OCI-LY1 (cell line): ENCODE measurements around the gene CLRN1.

Source experiments
- H2AFZ ChIP-seq: fragments of 200-600 bp; sonication (generic), shearing (Covaris generic); 2 replicates; pipeline ENCODE4 v1.6.0; 2014; ENCODE audit warnings: antibody characterized with exemption, mild to moderate bottlenecking, low read length
- H3F3A ChIP-seq: fragments of 200-600 bp; sonication (generic), shearing (Covaris generic); 2 replicates; pipeline ENCODE4 v1.6.0; 2014; ENCODE audit warnings: mild to moderate bottlenecking, antibody characterized with exemption, low read length, moderate library complexity; ENCODE audit not compliant: insufficient read depth
- H3K27ac ChIP-seq: fragments of 200-600 bp; sonication (generic); 2 replicates; pipeline ENCODE4 v1.5.1; 2014; ENCODE audit warnings: low read length, mixed run types, mild to moderate bottlenecking, low read depth; ENCODE audit not compliant: poor library complexity, severe bottlenecking
- H3K27me3 ChIP-seq: fragments of 200-600 bp; sonication (generic); 2 replicates; pipeline ENCODE4 v1.6.0; 2014; ENCODE audit warnings: antibody characterized with exemption, mild to moderate bottlenecking, low read length, moderate library complexity; ENCODE audit not compliant: insufficient read depth
- H3K36me3 ChIP-seq: fragments of 200-600 bp; sonication (generic); 2 replicates; pipeline ENCODE4 v1.6.1; 2014; ENCODE audit warnings: mild to moderate bottlenecking, antibody characterized with exemption, low read length, moderate library complexity, mixed read lengths; ENCODE audit not compliant: insufficient read depth
- H3K4me1 ChIP-seq: fragments of 200-600 bp; sonication (generic); 2 replicates; pipeline ENCODE4 v1.5.1; 2014; ENCODE audit warnings: mild to moderate bottlenecking, low read length, moderate library complexity; ENCODE audit not compliant: insufficient read depth, severe bottlenecking
- H3K4me2 ChIP-seq: fragments of 200-600 bp; sonication (generic), shearing (Covaris generic); 2 replicates; pipeline ENCODE4 v1.6.1; 2014; ENCODE audit warnings: low read length
- H3K4me3 ChIP-seq: fragments of 200-600 bp; sonication (generic); 2 replicates; pipeline ENCODE4 v1.5.1; 2014; ENCODE audit warnings: low read length, low read depth, mild to moderate bottlenecking, mixed read lengths; ENCODE audit not compliant: poor library complexity, severe bottlenecking
- H3K79me2 ChIP-seq: fragments of 200-600 bp; shearing (Covaris generic); 2 replicates; pipeline ENCODE4 v1.6.1; 2016; ENCODE audit warnings: mixed run types, low read length, mixed read lengths; ENCODE audit not compliant: insufficient read depth
- H3K9ac ChIP-seq: fragments of 200-600 bp; sonication (generic), shearing (Covaris generic); 2 replicates; pipeline ENCODE4 v1.6.1; 2014; ENCODE audit warnings: mild to moderate bottlenecking, low read length, mixed read lengths
- H3K9me2 ChIP-seq: fragments of 200-600 bp; sonication (generic), shearing (Covaris generic); 2 replicates; pipeline ENCODE4 v1.6.1; 2014; ENCODE audit warnings: low read depth, mild to moderate bottlenecking, low read length, mixed read lengths
- H3K9me3 ChIP-seq: fragments of 200-600 bp; shearing (Covaris generic); 2 replicates; pipeline ENCODE4 v1.6.1; 2014; ENCODE audit warnings: low read length, mixed read lengths
- H4K20me1 ChIP-seq: fragments of 200-600 bp; sonication (generic), shearing (Covaris generic); 2 replicates; pipeline ENCODE4 v1.6.0; 2016; ENCODE audit warnings: mild to moderate bottlenecking, low read length; ENCODE audit not compliant: insufficient read depth
- CTCF ChIP-seq: fragments of 200-600 bp; sonication (generic), shearing (Covaris generic); IDR thresholded peaks from 2 replicates; pipeline ENCODE4 v1.5.1; 2017; ENCODE audit warnings: mild to moderate bottlenecking, antibody characterized with exemption, low read length, moderate library complexity, mixed read lengths
- EZH2 ChIP-seq: fragments of 200-600 bp; sonication (generic), shearing (Covaris generic); IDR thresholded peaks from 2 replicates; pipeline ENCODE4 v1.8.0; 2017; ENCODE audit warnings: borderline replicate concordance, mixed run types, mild to moderate bottlenecking, antibody characterized with exemption, low read length, moderate library complexity, mixed read lengths

CLRN1 gene

GRCh38 chr3:150920236-150920635, 52.3 kb downstream of the CLRN1 start:
- Histone ChIP-seq H3K9me2 (no peaks in the 10 kb centered on the region), H3F3A (no peaks in the 10 kb centered on the region), H3K4me3 (no peak overlapping the region), H3K36me3 (no peaks in the 10 kb centered on the region), H3K9me3 (no peaks in the 10 kb centered on the region), H3K9ac (no peak overlapping the region), H4K20me1 (no peaks in the 10 kb centered on the region), H3K4me1 (no peaks in the 10 kb centered on the region), H3K27ac (no peak overlapping the region), H3K79me2 (no peaks in the 10 kb centered on the region), H3K4me2 (no peak overlapping the region), H3K27me3 (no peaks in the 10 kb centered on the region), H2AFZ (no peak overlapping the region)
- TF ChIP-seq EZH2 (no peak), CTCF (no peak)

DNA sequence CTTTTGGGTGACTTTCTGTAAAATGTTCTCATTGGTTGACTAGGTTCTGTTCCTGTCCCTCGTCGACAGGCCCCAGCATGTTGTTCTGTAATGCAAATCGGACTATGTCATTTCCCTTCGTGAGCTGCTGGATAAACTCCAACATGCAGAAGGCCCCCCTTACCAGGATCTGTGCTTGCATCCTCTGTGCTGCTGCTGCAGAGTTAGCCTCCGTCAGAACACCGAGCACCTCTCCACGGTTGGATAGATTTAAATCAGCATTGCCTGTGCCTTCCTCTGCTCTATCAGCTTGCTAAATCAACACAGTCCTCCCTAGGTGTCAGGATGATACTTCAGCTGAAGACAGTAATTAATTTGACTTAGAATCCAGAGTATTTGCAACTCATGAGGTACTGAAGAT, 54.6 kb downstream of the CLRN1 start:
- H3F3A ChIP-seq, result no peaks in the 10 kb centered on the region
- H3K27me3 ChIP-seq, result no peaks in the 10 kb centered on the region
- no peaks in the 10 kb centered on the region for H3K4me1 ChIP-seq
- no peak overlapping the region for H2AFZ ChIP-seq
- H3K9me2 ChIP-seq, result no peaks in the 10 kb centered on the region
- H3K4me3 ChIP-seq, result no peak overlapping the region
- H3K36me3 ChIP-seq, result no peaks in the 10 kb centered on the region
- no peak for TF ChIP-seq EZH2
- no peak for TF ChIP-seq CTCF
- no peaks in the 10 kb centered on the region for H3K79me2 ChIP-seq
- H3K27ac ChIP-seq, result no peak overlapping the region
- no peak overlapping the region for H3K4me2 ChIP-seq
- H3K9me3 ChIP-seq, result no peaks in the 10 kb centered on the region
- no peak overlapping the region for H3K9ac ChIP-seq
- no peaks in the 10 kb centered on the region for H4K20me1 ChIP-seq

GRCh38 chr3:150913133-150913922, 59.2 kb downstream of the CLRN1 start:
- no peak overlapping the region for H3K9ac ChIP-seq
- H3K4me2 ChIP-seq, result no peak overlapping the region

More at GRCh38 chr3:150913133-150913922, 59.2 kb downstream of the CLRN1 start:
- Histone ChIP-seq H3K9me2 (no peaks in the 10 kb centered on the region), H2AFZ (no peak overlapping the region), H3K4me3 (no peak overlapping the region), H3K79me2 (no peaks in the 10 kb centered on the region), H3F3A (no peaks in the 10 kb centered on the region), H4K20me1 (no peaks in the 10 kb centered on the region), H3K27me3 (no peaks in the 10 kb centered on the region), H3K4me1 (no peaks in the 10 kb centered on the region), H3K36me3 (no peaks in the 10 kb centered on the region), H3K9me3 (no peaks in the 10 kb centered on the region), H3K27ac (no peak overlapping the region)
- no peak for TF ChIP-seq CTCF
- no peak for TF ChIP-seq EZH2
